GM19328 (cell line): Measurements from ENCODE around the gene PSEN1.

ENCODE experiments used
- ATAC-seq: cut with Tn5 transposase; IDR thresholded peaks from one replicate; pipeline ENCODE4 v1.9.1; 2021; ENCODE audit warnings: mild to moderate bottlenecking, moderate library complexity; ENCODE audit not compliant: unreplicated experiment

The PSEN1 gene

GRCh38 chr14:73265721-73266046 is 129.4 kb downstream of the PSEN1 start:
- no peak for ATAC-seq

- ATAC-seq = no peak
These were observed 130.0 kb downstream of the PSEN1 start for GRCh38 chr14:73266317-73266716.

GRCh38 chr14:73267474-73267873 is 131.2 kb downstream of the PSEN1 start:
- ATAC-seq = no peak

GRCh38 chr14:73269729-73270531 is 133.6 kb downstream of the PSEN1 start:
- no peak for ATAC-seq

GRCh38 chr14:73272393-73272792 is 136.1 kb downstream of the PSEN1 start:
- ATAC-seq = no peak
